Measurements from ENCODE around the gene ALG1L2.
"Not testable (repeated sequence)": the region's sequence is repeated elsewhere in the genome, so short reads cannot be mapped to it uniquely, and the experiment has no call there.

Gene ALG1L2

GRCh38 chr3:130094491-130094941 lies 12.9 kb downstream of the ALG1L2 start:
- DNase-seq = peak; percentile 55

GRCh38 chr3:130095858-130096257 lies 14.2 kb downstream of the ALG1L2 start:
- DNase-seq = not testable (repeated sequence)

GRCh38 chr3:130097096-130097495 lies 15.5 kb downstream of the ALG1L2 start:
- not testable (repeated sequence) for DNase-seq

GRCh38 chr3:130097690-130098638 lies 16.3 kb downstream of the ALG1L2 start:
- not testable (repeated sequence) for DNase-seq

GRCh38 chr3:130098639-130099385 lies 17.2 kb downstream of the ALG1L2 start:
- not testable (repeated sequence) for DNase-seq

- not testable (repeated sequence) for DNase-seq
Measured at GRCh38 chr3:130102545-130102944, 20.9 kb downstream of the ALG1L2 start.

- DNase-seq = not testable (repeated sequence)
Measured at GRCh38 chr3:130104191-130104590, 22.6 kb downstream of the ALG1L2 start.

- DNase-seq = not testable (repeated sequence)
Measured at GRCh38 chr3:130107333-130107995, 25.8 kb downstream of the ALG1L2 start.

- DNase-seq = not testable (repeated sequence)
Measured at GRCh38 chr3:130108836-130109585, 27.4 kb downstream of the ALG1L2 start.

GRCh38 chr3:130110386-130111169 lies 28.9 kb downstream of the ALG1L2 start:
- not testable (repeated sequence) for DNase-seq

GRCh38 chr3:130111185-130111864 lies 29.7 kb downstream of the ALG1L2 start:
- DNase-seq = peak; percentile 92

GRCh38 chr3:130111865-130112747 lies 30.5 kb downstream of the ALG1L2 start:
- peak; percentile 92 for DNase-seq

GRCh38 chr3:130112748-130113073 lies 31.1 kb downstream of the ALG1L2 start:
- DNase-seq = not testable (repeated sequence)

- not testable (repeated sequence) for DNase-seq
Measured at GRCh38 chr3:130115400-130115799, 33.8 kb downstream of the ALG1L2 start.

GRCh38 chr3:130117933-130118332 lies 36.3 kb downstream of the ALG1L2 start:
- no peak for DNase-seq

GRCh38 chr3:130119824-130120223 lies 38.2 kb downstream of the ALG1L2 start:
- not testable (repeated sequence) for DNase-seq

GRCh38 chr3:130120291-130120690 lies 38.7 kb downstream of the ALG1L2 start:
- not testable (repeated sequence) for DNase-seq

GRCh38 chr3:130122891-130123775 lies 41.5 kb downstream of the ALG1L2 start:
- not testable (repeated sequence) for DNase-seq

- not testable (repeated sequence) for DNase-seq
Measured at GRCh38 chr3:130125406-130125805, 43.8 kb downstream of the ALG1L2 start.

Data from GF-D8 (cell line).